Thoracic aorta (tissue), 2 donors: ENCODE data around the gene CLCNKA. TPM values are rescaled to one million over a fixed set of nuclear protein-coding genes. Genes with fewer than 3 reads are reported as not detected.
A peak's percentile ranks its signal among the peaks of the same experiment; 100 is the strongest.

Experiments used
- ATAC-seq: fragments of 150-250 bp; one replicate; pipeline ENCODE4 v1.8.0; 2017; ENCODE audit warnings: low read depth; ENCODE audit not compliant: insufficient number of reproducible peaks, low FRiP score
- DNase-seq: peaks from one replicate; pipeline ENCODE4 v3.0.0-alpha.2; 2020; ENCODE audit warnings: low spot score
- H3K27ac ChIP-seq, 2 donors: fragments of 200-600 bp; sonication (generic); 1 replicate in 1 of 2; 2 replicates in 1 of 2; pipeline ENCODE4 v1.5.1; 2016; ENCODE audit warnings: mild to moderate bottlenecking in 2 of 2, moderate library complexity in 2 of 2
- H3K27me3 ChIP-seq: fragments of 200-600 bp; sonication (generic); replicated peaks from 2 replicates; pipeline ENCODE4 v1.6.0; 2016; ENCODE audit warnings: mild to moderate bottlenecking; ENCODE audit not compliant: insufficient read depth
- H3K36me3 ChIP-seq: fragments of 200-600 bp; sonication (generic); one replicate; pipeline ENCODE4 v1.5.1; 2016
- H3K4me1 ChIP-seq, 2 donors: fragments of 200-600 bp; sonication (generic); 1 replicate in 1 of 2; 2 replicates in 1 of 2; pipeline versions ENCODE4 v1.5.1 to v1.6.0; 2016; ENCODE audit warnings: low read depth in 2 of 2, mild to moderate bottlenecking in 1 of 2; ENCODE audit not compliant: control insufficient read depth in 1 of 2
- H3K4me3 ChIP-seq: fragments of 200-600 bp; sonication (generic); 2 replicates; pipeline ENCODE4 v1.5.1; 2016; ENCODE audit warnings: mild to moderate bottlenecking
- H3K9me3 ChIP-seq: fragments of 200-600 bp; sonication (generic); 2 replicates; pipeline ENCODE4 v1.5.1; 2016
- total RNA-seq, 2 donors: library from RNA; depleted of rRNA; stranded (reverse); fragments of >200 nt; gene quantifications; one replicate each; pipeline versions ENCODE4 v1.1.0 to v1.2.3, GENCODE V29; 2016
- TF ChIP-seq, protein P1 (sequence below): fragments of 200-600 bp; sonication (generic); IDR thresholded peaks from one replicate; pipeline ENCODE4 v1.5.1; 2019; ENCODE audit warnings: antibody characterized with exemption

Gene CLCNKA
- total RNA-seq, 2 donors from 2014 or later, result 4.7 TPM; not detected in 1

DNA sequence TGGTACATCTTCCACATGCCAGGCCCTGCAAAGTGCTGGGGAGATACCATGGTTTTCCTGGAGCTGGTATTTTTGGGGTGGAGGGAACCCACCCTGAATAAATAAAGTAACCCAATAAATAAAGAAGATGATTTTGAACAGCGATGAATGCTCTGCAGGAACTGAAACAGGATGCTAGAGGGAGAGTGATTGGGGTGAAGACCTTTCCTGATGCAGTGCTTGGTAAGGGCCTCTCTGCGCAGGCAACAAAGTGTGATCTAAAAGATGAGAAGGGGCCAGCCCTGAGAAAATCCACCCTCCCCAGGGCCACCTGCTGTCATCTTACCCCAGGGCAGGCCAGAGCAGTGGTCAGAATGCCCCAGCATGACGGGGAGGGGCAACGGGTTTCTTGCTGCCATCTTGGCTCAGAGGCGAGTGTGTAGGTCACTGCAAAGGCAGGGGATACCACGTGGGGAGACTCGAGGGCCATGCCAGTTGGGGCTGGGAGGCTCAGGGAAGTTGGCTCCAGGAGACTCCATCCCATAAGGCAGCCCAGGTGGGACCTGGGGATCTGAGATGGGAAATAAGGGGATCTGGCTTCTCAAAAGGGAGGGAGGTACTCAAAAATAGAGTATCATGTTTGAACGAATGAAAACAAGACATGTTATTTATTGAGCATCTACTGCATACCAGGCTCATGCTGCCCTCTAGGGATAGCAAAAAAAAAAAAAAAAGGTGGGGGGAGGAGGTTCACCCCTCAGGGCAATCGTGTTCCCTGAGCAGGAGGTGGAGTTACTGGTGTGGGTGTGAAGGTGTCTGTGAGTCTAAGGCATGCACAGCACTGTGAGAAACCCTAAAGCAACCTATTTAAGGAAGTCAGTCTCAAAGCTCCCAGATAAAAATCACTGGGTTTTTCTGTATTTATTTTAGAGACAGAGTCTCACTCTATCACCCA, 15.0 kb upstream of the CLCNKA start:
- Histone ChIP-seq H3K27ac (no peak overlapping the region), H3K4me3 (no peak overlapping the region), H3K4me1 (no peaks in the 10 kb centered on the region), H3K27me3 (no peaks in the 10 kb centered on the region), H3K36me3 (no peaks in the 10 kb centered on the region), H3K9me3 (no peaks in the 10 kb centered on the region)
- TF ChIP-seq, protein P1, sequence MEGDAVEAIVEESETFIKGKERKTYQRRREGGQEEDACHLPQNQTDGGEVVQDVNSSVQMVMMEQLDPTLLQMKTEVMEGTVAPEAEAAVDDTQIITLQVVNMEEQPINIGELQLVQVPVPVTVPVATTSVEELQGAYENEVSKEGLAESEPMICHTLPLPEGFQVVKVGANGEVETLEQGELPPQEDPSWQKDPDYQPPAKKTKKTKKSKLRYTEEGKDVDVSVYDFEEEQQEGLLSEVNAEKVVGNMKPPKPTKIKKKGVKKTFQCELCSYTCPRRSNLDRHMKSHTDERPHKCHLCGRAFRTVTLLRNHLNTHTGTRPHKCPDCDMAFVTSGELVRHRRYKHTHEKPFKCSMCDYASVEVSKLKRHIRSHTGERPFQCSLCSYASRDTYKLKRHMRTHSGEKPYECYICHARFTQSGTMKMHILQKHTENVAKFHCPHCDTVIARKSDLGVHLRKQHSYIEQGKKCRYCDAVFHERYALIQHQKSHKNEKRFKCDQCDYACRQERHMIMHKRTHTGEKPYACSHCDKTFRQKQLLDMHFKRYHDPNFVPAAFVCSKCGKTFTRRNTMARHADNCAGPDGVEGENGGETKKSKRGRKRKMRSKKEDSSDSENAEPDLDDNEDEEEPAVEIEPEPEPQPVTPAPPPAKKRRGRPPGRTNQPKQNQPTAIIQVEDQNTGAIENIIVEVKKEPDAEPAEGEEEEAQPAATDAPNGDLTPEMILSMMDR, result no peak
- no peak for ATAC-seq
- DNase-seq, result no peak

DNA sequence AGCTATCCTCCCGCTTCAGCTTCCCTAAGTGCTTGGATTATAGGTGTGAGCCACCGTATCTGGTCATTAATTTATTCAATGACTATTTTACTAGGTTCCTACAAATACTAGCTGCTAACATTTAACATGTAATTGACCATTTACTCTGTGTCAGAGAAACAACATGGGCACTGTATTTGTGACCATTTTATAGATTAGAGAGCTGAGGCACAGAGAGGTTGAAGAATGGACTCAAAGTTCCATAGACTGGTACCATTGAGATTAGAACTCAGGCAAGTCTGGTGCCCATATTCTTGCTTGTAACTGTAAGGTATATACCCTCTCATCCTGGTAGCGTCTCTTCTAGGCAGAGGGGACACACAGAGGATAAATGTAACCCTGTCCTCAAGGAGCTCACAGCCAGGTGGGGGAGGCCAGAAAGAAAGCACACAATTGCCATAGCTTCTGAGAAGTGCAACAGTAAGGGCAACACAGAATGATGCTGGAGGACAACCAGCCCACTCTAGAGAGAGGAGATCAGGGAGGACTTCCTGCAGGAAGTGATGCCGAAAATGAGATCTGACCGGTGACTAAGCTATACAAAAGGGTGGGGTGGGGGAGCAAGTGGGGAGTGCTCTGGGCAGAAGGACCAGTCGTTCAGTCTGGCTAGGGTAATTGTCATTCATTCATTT, 14.0 kb upstream of the CLCNKA start:
- Histone ChIP-seq H3K36me3 (no peaks in the 10 kb centered on the region), H3K27ac (no peak overlapping the region), H3K27me3 (no peaks in the 10 kb centered on the region), H3K9me3 (no peaks in the 10 kb centered on the region), H3K4me1 (peaks cover 6 to 8% of the 10 kb centered on the region in 2 donors), H3K4me3 (no peak overlapping the region)
- DNase-seq (no peak), ATAC-seq (no peak)
- TF ChIP-seq, protein P1, result no peak

DNA sequence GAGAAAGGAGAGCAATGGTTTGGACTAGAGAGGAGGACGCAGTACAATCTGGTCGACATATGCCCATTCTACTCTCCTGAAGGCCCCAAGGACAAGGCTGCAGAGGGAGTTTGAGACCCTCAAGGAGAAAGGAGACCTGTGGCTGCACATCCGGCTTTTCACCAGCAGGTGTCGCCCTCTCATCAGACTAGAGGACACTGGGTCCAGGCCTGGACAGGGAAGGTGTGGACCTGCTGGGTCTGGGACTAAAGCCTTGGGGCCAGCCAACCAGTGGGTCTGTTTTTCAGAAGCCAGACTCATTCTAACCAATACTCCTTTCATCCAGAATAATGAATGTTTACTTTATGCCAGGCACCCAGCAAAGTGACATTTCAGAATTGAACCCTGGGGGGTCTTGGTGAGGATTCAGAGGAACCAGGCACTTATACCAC, 12.8 kb upstream of the CLCNKA start:
- H3K27ac ChIP-seq, result no peak overlapping the region
- H3K4me3 ChIP-seq, result no peak overlapping the region
- peaks cover 14 to 21% of the 10 kb centered on the region in 2 donors for H3K4me1 ChIP-seq
- ATAC-seq, result no peak
- TF ChIP-seq, protein P1, result peak; percentile 99
- no peaks in the 10 kb centered on the region for H3K27me3 ChIP-seq
- peak; percentile 46 for DNase-seq
- H3K36me3 ChIP-seq, result no peaks in the 10 kb centered on the region
- no peaks in the 10 kb centered on the region for H3K9me3 ChIP-seq

GRCh38 chr1:16009678-16010077, 12.2 kb upstream of the CLCNKA start:
- no peak for DNase-seq
- H3K4me1 ChIP-seq, result peaks cover 21 to 27% of the 10 kb centered on the region in 2 donors
- H3K4me3 ChIP-seq, result no peak overlapping the region
- H3K9me3 ChIP-seq, result no peaks in the 10 kb centered on the region
- no peak for ATAC-seq
- no peak overlapping the region for H3K27ac ChIP-seq
- TF ChIP-seq, protein P1, result no peak
- no peaks in the 10 kb centered on the region for H3K36me3 ChIP-seq
- H3K27me3 ChIP-seq, result no peaks in the 10 kb centered on the region

DNA sequence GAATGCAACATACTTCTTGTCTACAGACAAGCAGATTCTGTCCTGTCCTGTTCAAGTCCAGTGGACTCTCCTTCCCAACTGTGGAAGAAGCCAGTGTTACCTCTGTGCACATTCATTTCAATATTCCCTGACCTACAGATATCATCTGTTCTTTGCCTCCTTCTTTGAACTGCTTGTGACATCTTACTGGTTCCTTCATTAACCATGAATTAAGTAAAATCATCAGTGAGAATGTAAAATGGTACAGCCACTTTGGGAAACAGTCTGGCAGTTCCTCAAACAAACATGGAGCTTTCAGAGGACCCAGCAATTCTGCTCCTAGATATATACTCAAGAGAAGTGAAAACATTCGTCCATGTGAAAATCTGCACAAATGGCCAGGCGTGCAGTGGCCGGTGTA, 11.0 kb upstream of the CLCNKA start:
- H3K4me1 ChIP-seq, result peaks cover 32 to 39% of the 10 kb centered on the region in 2 donors
- no peak overlapping the region for H3K27ac ChIP-seq
- TF ChIP-seq, protein P1, result no peak
- ATAC-seq (no peak), DNase-seq (no peak)
- peaks cover 8% of the 10 kb centered on the region for H3K36me3 ChIP-seq
- H3K27me3 ChIP-seq, result no peaks in the 10 kb centered on the region
- no peak overlapping the region for H3K4me3 ChIP-seq
- H3K9me3 ChIP-seq, result no peaks in the 10 kb centered on the region
